Measurements from ENCODE around the gene POC1B.

Gene POC1B

GRCh38 chr12:89514751-89515150 is 11.1 kb downstream of the POC1B start:
- TF ChIP-seq CTCF (conservative IDR thresholded peaks at IDR 0.05; ENCODE audit: low read depth, low read length), result no peak
- H3K4me3 ChIP-seq (ENCODE audit: low read depth, low read length), result no peak overlapping the region
- no peak for DNase-seq (ENCODE audit: low read depth)

- no peak overlapping the region for H3K4me3 ChIP-seq (ENCODE audit: low read depth, low read length)
- TF ChIP-seq CTCF (conservative IDR thresholded peaks at IDR 0.05; ENCODE audit: low read depth, low read length), result no peak
- DNase-seq (ENCODE audit: low read depth), result no peak
Observed at GRCh38 chr12:89513544-89513943, 12.3 kb downstream of the POC1B start.

GRCh38 chr12:89507015-89507824 is 18.6 kb downstream of the POC1B start:
- no peak for TF ChIP-seq CTCF (conservative IDR thresholded peaks at IDR 0.05; ENCODE audit: low read depth, low read length)
- H3K4me3 ChIP-seq (ENCODE audit: low read depth, low read length), result no peak overlapping the region
- DNase-seq (ENCODE audit: low read depth), result no peak

- TF ChIP-seq CTCF (conservative IDR thresholded peaks at IDR 0.05; ENCODE audit: low read depth, low read length), result no peak
- no peak for DNase-seq (ENCODE audit: low read depth)
- H3K4me3 ChIP-seq (ENCODE audit: low read depth, low read length), result no peak overlapping the region
Observed at GRCh38 chr12:89506050-89506449, 19.8 kb downstream of the POC1B start.

- peak; percentile 31 for DNase-seq (ENCODE audit: low read depth)
- peak; percentile 31 for TF ChIP-seq CTCF (conservative IDR thresholded peaks at IDR 0.05; ENCODE audit: low read depth, low read length)
- H3K4me3 ChIP-seq (ENCODE audit: low read depth, low read length), result no peak overlapping the region
Observed at GRCh38 chr12:89504560-89505346, 21.1 kb downstream of the POC1B start.

GRCh38 chr12:89501793-89502192 is 24.1 kb downstream of the POC1B start:
- H3K4me3 ChIP-seq (ENCODE audit: low read depth, low read length), result no peak overlapping the region
- TF ChIP-seq CTCF (conservative IDR thresholded peaks at IDR 0.05; ENCODE audit: low read depth, low read length), result no peak
- no peak for DNase-seq (ENCODE audit: low read depth)

All from choroid plexus epithelial cell (primary cell).